ENCODE results near the gene KRTAP5-2.
"Not testable (repeated sequence)": the region's sequence is repeated elsewhere in the genome, so short reads cannot be mapped to it uniquely, and the experiment has no call there.

The KRTAP5-2 gene

DNA sequence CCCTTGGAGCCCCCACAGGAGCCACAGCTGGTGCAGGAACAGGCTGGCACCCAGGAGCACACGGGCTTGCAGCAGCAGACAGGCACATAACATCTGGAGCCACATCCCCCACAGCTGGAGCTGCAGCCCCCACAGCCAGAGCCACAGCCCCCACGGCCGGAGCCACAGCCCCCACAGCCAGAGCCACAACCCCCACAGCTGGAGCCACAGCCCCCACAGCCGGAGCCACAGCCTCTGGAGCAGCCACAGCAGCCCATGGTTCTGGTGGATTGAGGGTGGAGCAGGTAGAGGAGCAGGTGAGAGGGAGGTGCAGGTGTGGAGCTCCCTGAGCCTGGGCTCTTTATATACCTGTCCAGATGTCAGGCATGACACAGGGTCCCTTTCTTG lies at the start of gene KRTAP5-2:
Gene KRTAP5-2, minus strand, starts transcription at position 301 of the 387 bp plus-strand sequence. Its CDS starts 44 bp downstream, at position 257.
- no peak for FAIRE-seq

DNA sequence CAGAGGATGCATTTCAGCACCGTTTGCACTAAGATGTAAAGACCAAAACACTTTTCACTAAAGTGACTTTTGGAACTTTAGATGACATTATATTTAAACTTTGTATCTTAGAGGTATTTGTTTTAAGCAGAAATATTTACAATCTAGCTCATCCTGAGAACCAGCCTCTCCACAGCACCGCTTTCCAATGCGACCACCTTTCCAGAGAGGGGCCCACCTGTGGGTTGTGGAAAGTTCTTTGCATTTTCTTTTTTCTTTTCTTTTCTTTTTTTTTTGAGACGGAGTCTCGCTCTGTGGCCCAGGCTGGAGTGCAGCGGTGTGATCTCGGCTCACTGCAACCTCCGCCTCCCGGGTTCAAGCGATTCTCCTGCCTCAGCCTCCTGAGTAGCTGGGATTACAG lies 48.4 kb upstream of the KRTAP5-2 start:
- not testable (repeated sequence) for FAIRE-seq; DNase-seq (ENCODE audit: insufficient read length, low spot score)

More for the DNA sequence above, at the start of gene KRTAP5-2:
- TF ChIP-seq POLR2A (IDR thresholded peaks at IDR 0.05; ENCODE audit: low read depth, low read length): no peak
- DNase-seq (ENCODE audit: insufficient read length, low spot score): no peak

DNA sequence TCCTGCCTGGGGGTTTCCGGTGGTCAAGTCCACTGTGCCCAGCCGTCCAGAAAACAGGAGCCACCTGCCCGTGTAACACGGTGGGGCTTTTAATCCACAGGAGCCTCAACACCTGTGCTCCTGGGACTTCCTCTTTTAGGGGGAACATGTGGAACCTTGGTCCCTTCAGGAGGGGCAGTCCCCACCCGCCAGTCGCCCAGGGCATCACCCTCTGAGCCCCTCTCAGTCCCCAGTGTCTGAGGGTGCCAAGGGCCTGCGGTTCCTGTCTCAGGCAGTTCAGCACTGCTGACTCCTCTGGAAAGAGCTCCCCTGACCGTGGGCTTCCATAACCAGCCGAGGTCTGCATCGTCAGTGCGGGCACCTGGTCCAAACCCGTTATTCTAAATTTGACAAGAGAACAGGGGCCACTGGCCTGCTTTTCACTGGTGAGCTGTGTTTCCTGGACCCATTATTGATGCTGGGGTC lies 47.3 kb upstream of the KRTAP5-2 start:
- DNase-seq (ENCODE audit: insufficient read length, low spot score): no peak
- TF ChIP-seq POLR2A (IDR thresholded peaks at IDR 0.05; ENCODE audit: low read depth, low read length): no peak
- FAIRE-seq: no peak

- no peak for FAIRE-seq
- DNase-seq (ENCODE audit: insufficient read length, low spot score): no peak
- no peak for TF ChIP-seq POLR2A (IDR thresholded peaks at IDR 0.05; ENCODE audit: low read depth, low read length)
Measured at GRCh38 chr11:1644601-1645356, 46.7 kb upstream of the KRTAP5-2 start.

DNA sequence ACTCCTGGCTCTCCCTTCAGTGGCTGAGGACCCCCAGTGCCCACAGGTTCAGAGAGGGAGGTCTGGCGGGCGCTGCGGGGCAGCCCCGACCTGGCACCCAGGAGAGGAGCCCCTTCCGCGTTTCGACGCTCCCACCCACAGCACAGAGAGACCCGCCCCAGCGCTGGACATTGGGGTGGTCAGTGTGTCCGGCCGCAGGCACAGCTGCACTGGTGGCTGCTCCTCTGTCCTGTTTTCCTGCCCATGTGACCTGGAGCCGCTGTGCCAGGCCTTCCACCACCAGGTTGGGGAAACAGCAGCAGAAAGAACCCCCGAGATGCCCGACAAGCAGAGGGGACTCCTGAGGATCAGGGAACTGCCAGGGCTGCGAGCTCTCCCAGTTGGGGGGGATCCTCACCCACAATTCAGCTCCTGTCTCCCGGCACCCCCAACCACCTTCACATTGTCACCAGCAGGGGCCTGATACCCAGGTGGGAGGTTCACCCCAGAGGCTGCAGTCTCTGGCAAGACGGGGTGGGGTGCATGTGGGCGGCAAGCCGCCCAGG lies 45.1 kb upstream of the KRTAP5-2 start:
- no peak for TF ChIP-seq POLR2A (IDR thresholded peaks at IDR 0.05; ENCODE audit: low read depth, low read length)
- FAIRE-seq (no peak), DNase-seq (ENCODE audit: insufficient read length, low spot score) (no peak)

GRCh38 chr11:1642288-1643145 lies 44.4 kb upstream of the KRTAP5-2 start:
- no peak for TF ChIP-seq POLR2A (IDR thresholded peaks at IDR 0.05; ENCODE audit: low read depth, low read length)
- DNase-seq (ENCODE audit: insufficient read length, low spot score): no peak
- no peak for FAIRE-seq

GRCh38 chr11:1641096-1641495 lies 43.0 kb upstream of the KRTAP5-2 start:
- FAIRE-seq (no peak), DNase-seq (ENCODE audit: insufficient read length, low spot score) (no peak)
- no peak for TF ChIP-seq POLR2A (IDR thresholded peaks at IDR 0.05; ENCODE audit: low read depth, low read length)

DNA sequence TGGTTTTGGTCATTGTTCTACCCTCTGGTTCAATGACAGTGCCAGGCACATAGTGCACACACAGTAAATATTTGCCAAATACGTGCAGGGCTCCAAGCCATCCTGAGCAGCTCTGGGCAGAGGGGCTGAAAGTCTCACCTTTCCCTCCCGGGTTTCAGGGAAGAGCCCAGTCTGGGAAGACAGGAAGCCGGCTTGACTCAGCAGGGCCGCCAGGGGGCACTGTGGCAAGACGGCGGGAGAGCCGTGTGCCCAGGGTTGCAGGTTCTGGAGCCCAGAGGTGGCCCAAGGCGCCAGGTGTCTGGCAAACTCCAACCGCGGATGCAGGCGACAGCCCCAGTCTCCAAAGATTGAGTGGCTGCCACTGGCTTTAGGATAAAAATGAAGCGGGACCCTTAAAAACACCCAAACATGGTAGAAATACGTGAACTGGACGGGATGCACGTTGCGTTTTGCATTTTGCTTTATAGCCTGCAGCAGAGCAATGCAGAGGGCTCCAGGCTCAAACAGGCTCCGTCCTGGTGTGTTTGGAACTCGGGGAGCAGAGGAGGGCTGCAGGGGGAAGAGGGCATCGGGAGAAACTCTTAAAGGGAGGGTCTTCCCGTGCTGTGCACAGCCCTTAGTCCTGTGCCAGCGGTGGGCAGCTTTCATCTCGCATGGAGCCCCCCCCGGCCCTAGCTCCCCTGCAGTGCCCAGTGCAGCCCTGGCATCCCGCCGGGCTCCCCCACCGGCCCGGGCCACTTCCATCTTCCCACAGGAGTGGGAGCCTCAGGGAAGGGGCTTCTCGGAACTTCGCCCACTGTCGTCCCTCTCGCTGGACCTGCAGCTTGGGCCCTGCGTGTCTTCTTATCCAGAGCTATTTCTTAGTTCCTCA lies 42.2 kb upstream of the KRTAP5-2 start:
- DNase-seq (ENCODE audit: insufficient read length, low spot score) (peak; percentile 79), FAIRE-seq (no peak)
- no peak for TF ChIP-seq POLR2A (IDR thresholded peaks at IDR 0.05; ENCODE audit: low read depth, low read length)

DNA sequence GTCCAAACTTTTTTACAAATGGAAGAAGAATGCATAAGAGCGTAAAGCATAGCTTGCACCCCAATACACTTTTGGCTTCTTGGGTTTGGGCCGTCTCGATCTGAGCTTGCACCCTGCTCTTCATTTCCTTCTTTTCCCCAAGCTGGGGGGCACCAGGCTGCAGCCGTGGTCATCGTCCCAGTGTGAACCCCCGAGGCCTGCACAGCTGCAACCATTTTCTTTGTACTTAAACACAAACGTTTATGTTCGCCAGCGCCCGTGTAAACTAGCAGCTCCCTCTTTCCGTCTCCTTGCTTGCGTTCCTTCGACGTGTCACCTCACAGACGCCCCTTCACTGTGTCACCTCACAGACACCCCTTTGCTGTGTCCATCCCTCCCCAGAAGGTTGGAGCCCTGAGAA lies 41.6 kb upstream of the KRTAP5-2 start:
- TF ChIP-seq POLR2A (IDR thresholded peaks at IDR 0.05; ENCODE audit: low read depth, low read length): no peak
- DNase-seq (ENCODE audit: insufficient read length, low spot score) (no peak), FAIRE-seq (no peak)

- TF ChIP-seq POLR2A (IDR thresholded peaks at IDR 0.05; ENCODE audit: low read depth, low read length): no peak
- FAIRE-seq (no peak), DNase-seq (ENCODE audit: insufficient read length, low spot score) (no peak)
Measured at GRCh38 chr11:1639102-1639620, 41.1 kb upstream of the KRTAP5-2 start.

DNA sequence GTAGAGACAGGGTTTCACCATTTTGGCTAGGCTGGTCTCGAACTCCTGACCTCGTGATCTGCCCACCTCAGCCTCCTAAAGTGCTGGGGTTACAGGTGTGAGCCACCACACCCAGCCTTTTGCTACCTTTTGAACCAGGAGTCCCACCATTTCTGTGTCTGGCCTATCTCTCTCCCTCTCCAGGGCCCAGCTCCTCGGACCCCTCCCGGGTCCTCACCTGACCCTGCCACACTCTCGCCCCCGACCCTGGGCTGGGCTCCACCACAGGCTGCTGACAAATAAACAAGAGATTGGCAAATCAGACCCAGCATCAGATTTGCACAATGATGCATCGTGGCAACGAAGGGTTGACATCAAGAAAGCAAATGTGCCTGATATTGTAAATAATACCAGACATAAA lies 40.2 kb upstream of the KRTAP5-2 start:
- no peak for DNase-seq (ENCODE audit: insufficient read length, low spot score)
- FAIRE-seq: no peak
- no peak for TF ChIP-seq POLR2A (IDR thresholded peaks at IDR 0.05; ENCODE audit: low read depth, low read length)

GRCh38 chr11:1637628-1638027 lies 39.5 kb upstream of the KRTAP5-2 start:
- no peak for FAIRE-seq
- DNase-seq (ENCODE audit: insufficient read length, low spot score): no peak
- TF ChIP-seq POLR2A (IDR thresholded peaks at IDR 0.05; ENCODE audit: low read depth, low read length): no peak

DNA sequence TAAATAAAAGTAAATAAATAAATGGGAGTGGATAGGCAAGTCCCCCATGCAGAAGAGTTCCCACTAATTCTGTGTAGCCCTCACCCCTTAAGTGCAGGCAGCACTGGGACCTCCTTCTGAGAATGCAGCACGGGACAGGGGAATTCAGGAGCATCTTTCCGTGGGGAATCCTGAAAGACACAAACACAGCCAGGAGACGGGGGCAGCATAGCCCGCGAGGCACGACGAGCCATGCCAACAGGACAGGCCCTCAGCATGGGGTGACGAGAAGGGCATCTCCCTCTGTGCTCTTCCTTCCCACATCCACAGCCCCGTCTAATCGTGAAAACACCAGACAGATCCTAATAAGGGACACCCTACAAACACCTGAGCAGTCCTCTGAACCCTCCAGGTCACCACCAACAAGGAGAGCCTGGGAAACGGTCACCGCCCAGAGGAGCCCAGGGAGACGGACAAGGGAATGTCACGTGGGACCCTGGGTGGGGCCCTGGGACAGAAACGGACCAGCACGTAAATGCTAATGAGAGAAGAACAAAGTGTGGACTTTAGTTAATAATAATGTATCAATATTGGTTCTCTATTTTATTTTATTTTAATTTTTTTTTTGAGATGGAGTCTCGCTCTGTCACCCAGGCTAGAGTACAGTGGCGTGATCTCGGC lies 38.3 kb upstream of the KRTAP5-2 start:
- DNase-seq (ENCODE audit: insufficient read length, low spot score) (no peak), FAIRE-seq (no peak)
- TF ChIP-seq POLR2A (IDR thresholded peaks at IDR 0.05; ENCODE audit: low read depth, low read length): no peak
